Stimulated activated CD8-positive, alpha-beta memory T cell treated with anti-CD3 and anti-CD28 coated beads, Interleukin-7, amount 100 ng/mL, for 24 hours (primary cell): ENCODE results near the gene KCNIP1.
"Not testable (repeated sequence)": the region's sequence is repeated elsewhere in the genome, so short reads cannot be mapped to it uniquely, and the experiment has no call there.

ENCODE experiments used
- DNase-seq: peaks from one replicate; pipeline ENCODE4 v3.0.0-alpha.2; 2020; ENCODE audit warnings: low read depth

KCNIP1 gene

DNA sequence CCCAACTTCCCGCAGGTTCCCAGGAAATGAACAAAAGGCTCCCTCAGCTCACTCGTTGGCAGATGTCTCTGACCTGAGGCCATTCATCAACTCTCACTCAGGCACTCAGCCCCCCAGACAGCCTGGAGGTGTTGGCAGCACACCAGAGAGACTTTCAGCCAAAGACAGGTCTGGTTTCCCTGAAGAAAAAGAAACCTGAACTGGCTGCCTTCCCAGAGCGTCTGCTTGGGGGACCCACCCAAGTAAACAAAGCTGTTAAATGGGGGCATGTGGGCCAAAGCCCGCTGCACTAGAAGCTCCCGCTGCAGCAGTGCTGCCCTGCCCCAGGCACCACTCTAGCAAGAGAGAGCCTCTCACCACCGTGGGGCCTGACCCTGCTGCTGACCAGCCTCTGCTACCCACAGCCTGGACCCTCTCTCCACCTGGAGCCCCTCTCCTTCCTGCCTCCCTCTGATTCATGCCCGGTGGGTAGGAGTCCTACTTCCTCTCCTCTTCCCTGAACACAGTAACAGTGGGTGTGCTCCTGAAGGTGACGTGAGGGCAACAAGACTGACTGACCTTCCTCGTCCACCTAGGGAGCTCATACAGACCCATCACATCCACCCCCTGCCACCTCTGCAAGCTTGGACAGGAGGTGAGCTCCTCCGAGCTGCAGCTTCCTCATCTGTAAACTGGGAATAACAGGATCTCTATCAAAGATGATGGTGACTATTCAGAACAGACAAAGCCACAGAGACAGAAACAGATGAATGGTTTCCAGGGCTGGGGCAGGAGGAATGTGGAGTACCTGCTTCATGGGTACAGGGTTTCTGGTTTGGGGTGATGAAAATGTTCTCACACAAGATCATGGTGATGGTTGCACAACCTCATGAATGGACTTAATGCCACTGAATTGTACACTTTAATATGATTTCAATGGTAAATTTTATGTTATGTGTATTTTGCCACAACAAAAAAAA is 248.7 kb downstream of the KCNIP1 start:
- no peak for DNase-seq

DNA sequence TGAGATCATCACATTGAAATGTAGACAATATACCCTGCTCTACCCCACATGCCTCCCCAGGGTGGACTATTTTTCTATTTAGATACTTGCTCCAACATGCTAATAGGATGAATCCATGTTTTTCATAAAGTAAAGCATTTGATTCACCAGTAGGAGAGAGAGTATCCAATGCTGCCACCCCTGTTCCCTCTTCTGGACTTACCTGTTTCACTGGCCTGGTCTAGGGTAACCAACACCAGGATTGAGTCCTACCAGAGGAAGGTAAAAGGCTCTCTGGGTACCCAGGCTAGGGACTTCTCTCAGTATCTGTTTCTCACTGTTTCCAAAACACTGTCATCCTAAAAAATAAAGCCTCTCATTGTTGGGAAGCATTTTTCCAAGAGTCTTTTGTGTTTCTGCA is 249.5 kb downstream of the KCNIP1 start:
- DNase-seq: no peak

DNA sequence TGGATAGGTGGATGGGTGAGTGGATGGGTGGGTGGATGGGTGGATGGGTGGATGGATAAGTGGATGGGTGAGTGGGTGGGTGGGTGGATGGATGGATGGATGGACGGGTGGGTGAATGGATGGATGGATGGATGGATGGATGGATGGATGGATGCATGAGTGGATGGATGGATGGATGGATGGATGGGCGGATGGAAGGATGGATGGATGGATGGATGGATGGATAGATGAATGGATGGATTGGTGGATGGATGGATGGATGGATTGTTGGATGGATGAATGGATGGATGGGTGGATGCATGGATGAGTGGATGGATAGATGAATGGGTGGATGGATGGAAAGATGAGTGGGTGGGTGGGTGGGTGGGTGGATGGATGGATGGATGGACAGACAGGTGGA is 250.7 kb downstream of the KCNIP1 start:
- not testable (repeated sequence) for DNase-seq

DNA sequence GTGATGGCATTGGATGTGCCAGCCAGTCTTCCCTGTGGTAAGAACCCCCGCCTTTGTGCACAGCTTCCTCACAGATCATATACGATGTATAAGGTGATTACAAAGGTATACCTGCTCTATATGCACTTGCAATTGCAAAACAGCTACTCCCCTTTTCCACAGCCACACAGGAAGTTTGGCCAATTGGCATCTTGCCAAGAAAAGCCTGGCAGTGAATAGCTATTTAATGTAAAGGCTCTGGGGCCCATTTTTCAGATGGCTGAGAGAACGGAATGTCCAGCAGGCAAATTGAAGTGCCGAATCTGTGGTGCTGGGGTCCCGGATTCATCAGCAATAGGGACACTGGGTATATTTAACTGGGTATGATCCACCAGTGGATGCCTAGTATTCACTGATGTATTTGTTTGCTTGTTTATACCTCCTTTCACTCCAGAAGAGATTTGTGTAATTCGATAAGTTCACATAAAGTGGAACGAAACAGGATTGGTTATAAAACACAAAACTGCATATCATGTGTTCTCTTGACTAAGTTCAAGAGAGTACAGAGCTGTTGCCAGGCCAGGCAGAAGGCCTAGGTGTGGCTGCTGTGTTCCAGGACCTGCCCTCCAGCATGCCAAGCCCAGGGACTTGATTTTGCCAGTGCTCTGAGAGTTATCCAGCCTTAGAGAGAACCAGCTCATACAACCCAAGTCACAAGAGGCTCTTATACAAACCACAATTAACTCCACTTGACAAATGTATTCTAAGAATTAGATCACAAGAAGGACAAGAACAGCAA is 252.0 kb downstream of the KCNIP1 start:
- DNase-seq: no peak

DNA sequence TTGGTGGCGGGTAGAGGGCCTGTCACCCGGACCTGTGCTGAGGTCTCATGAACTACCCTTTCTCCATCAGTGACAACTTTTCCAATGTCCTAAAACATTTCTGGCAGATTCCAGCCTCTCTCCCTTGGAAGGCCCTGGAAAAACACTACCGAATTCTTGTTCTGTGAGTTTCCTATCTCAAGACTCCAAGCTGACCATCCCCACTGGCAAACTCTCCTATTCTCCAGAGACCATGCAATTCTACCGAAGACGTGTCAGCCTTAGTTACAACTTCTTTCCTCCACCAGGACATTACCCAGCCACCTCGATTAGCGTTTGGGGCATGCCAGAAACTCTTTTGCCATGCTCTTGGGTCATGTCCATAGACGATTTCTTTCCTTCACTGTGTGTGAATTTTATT is 252.9 kb downstream of the KCNIP1 start:
- no peak for DNase-seq

DNA sequence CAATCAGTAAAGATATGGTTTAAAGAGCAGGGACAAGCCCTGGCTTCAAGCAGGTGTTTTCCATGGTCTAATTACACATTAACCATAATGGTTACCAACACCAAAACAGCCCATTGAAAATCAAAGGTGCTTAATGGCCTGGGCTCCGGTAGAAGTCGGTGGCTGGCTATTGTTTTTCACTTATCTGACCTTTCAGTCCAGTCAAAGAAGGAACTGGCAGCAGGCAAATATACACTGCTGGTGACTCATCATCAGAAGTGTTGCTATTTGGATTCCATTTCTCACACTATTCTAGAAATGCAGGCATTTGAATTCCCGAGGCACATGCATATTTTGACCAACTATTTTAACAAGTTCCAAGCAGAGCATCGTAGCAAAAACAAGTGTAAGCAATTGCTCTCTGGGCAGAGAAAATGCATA is 253.4 kb downstream of the KCNIP1 start:
- DNase-seq: no peak

DNA sequence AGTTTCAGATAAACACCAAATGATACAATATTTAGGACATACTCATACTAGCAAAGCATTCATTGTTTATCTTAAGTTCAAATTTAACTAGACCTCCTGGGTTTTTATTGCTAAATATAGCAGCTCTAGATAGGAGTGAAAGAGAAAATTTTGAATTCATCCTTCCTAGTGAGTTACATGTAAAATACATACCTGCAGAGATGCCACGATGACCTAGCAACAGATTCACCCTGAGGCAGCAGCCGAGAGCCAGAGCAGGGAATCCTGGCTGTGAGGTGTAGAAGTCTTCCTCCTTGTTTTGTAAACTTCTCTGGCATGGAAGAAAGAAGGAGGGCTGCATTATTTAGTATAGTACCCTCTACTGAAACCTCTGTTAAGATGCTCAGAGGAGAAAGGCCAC is 253.8 kb downstream of the KCNIP1 start:
- DNase-seq: no peak

DNA sequence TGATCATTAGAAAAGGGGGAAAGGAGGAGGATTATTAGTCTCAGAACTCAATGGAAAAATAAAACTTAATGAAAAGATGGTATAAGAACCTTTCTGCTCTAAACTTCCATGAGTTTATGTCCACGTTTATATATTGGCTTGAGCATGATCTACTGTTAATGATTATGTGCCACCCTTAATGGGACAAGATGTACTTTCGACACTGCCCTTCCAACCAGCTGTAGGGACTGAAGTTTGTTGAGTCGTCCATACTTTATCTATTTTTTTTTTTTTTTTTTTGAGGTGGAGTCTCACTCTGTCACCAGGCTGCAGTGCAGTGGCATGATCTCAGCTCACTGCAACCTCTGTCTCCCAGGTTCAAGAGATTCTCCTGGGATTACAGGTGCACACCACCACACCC is 254.7 kb downstream of the KCNIP1 start:
- no peak for DNase-seq

DNA sequence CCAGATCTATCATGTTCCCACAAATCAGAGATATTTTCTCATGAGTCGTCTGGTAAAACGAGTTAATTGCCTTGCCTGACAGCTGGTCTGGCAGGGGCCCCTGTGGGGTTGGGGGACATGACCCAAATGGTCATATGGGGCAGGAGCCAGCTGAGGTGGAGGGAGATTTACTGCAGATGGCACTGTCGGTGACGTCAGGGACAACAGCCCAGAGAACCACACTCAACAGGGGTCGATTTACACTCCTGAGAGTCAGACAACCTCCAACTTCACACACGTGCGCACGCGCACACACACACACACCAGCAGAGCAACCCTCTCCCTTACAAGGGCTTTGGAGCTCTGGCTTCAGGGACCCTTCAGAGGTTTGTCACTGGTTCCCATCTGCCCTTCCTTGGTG is 256.3 kb downstream of the KCNIP1 start:
- DNase-seq: no peak

DNA sequence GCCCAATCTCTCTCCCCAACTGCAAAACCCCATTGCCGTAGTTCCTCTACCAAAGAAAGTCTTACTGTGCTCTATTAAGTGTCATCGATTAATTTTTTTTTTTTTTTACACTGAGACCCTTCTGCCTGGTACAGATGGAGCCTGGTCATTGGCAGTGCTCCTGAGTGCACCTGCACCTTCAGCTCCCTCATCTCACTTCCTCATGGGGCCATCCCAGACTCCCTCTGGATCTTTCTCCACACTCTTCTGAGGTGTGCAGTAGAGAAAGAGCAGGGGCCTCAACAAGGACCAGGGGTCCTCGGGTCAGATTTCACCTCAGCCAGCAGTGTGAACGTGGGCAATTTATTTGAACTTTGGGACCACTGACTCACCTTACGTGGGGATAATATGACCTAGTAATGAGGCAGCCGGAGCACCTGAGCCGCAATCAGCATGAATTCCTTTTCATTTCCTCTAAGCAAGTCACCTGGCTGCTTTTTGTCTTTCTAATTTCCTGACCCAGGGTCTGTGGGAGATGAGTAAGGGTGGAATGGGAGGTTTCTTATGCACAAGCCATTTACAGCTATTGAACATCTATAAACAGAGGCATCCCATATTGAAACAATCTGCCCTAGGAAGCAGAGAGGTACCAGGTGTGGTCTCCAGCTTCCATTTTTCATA is 257.4 kb downstream of the KCNIP1 start:
- DNase-seq: no peak

DNA sequence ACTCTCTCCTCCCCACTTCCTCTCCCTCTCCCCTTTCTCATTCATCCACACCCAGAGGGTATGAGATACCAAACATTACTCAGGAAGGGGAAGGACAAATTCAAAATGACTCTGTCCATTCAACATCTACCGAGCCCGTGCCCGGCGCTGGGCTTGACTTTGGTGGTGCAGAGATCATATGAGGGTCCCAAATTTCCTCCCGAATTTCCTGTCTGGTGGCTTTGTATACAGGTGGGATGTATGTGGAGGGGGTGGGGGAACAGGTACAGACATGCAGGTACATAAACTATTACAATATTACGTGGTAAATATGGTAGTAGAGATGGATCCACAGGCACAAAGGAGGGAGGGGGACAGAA is 257.9 kb downstream of the KCNIP1 start:
- DNase-seq: no peak

DNA sequence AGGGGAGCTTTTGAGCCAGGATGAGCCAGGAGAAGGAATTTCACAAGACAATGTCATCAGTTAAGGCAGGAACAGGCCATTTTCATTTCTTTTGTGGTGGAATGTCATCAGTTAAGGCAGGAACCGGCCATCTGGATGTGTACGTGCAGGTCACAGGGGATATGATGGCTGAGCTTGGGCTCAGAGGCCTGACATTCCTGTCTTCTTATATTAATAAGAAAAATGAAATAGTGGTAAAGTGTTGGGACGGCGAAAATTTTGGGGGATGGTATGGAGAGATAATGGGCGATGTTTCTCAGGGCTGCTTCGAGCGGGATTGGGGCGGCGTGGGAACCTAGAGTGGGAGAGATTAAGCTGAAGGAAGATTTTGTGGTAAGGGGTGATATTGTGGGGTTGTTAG is 258.5 kb downstream of the KCNIP1 start:
- DNase-seq: not testable (repeated sequence)

DNA sequence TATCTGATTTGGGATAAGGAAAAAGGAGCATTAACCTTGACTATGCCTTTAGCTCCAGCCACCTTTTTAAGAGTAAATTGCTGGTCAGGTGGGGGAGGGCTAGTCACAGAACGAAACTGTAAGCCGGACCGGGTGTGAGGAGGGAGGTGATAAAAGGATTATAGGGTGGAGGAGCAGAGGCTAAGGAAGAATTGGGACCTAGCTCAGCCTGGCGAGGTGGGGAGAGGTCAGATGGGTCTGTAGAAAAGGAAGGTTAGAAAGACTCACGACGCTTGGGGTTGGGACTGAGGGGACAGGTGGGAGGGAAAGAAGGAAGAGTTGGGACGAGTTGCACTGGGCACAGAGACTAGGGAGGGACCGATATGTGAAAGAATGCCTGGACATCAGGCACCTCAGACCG is 262.0 kb downstream of the KCNIP1 start:
- not testable (repeated sequence) for DNase-seq

DNA sequence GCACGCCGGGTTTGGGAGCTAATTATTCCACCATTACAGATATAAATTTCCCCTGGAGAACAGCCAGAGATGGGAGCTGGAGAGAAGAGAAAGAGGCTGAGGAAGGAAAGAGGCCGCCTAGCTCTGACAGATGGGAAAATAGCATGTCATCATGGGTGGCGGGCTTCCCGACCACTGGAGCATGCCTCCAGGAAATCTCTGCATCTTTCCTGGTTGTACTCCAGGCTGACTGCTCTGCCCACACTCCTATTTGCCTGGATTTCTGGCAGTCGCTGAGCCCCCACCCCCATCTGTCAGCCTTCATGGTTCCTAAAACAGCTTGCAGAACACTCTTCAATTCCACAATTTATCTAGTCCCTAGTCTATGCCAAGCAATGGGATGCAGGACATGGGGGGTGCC is 265.4 kb downstream of the KCNIP1 start:
- DNase-seq: no peak

DNA sequence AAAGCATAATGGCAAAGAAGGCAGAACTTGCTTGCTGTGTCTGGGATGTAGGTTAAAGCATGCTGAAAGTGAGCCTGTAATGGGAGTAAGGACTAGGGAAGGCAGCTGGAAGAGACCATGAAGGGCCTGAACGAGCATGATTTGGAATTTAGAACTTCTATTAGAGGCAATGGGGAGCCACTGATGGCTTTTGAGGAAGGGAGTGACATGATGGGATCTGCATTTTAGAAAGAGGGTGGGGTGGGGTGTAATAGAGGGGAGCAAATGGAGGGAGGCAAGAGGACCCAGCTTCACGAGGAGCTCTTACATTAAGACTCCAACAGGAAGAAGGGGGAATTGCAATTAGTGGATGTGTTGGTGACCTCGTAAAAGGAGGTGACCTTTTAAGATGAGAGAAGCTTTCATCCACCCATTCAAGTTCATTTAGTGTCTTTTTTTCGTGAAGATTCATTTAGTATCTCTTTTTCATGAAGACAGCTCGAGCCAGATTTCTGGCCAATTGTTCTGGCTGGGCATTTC is 266.1 kb downstream of the KCNIP1 start:
- DNase-seq: no peak

DNA sequence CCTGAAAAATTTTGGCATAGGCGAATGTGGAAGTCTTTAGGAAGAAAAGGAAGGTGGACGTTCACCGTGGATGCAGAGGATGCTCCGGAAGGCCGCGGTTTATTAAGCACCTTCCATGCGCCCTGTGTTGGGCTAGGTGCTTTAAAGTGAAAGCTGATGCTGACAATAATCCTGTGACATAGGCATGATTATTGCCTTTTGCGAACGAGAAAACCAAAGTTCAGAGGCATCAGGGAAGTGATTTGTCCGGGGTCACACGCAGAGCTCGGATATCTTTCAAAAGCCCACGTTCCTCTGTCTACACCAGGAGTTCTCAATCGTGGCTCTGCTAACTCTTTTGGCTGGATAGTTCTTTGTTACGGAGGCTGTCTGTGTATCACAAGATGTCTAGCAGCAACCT is 267.7 kb downstream of the KCNIP1 start:
- no peak for DNase-seq

DNA sequence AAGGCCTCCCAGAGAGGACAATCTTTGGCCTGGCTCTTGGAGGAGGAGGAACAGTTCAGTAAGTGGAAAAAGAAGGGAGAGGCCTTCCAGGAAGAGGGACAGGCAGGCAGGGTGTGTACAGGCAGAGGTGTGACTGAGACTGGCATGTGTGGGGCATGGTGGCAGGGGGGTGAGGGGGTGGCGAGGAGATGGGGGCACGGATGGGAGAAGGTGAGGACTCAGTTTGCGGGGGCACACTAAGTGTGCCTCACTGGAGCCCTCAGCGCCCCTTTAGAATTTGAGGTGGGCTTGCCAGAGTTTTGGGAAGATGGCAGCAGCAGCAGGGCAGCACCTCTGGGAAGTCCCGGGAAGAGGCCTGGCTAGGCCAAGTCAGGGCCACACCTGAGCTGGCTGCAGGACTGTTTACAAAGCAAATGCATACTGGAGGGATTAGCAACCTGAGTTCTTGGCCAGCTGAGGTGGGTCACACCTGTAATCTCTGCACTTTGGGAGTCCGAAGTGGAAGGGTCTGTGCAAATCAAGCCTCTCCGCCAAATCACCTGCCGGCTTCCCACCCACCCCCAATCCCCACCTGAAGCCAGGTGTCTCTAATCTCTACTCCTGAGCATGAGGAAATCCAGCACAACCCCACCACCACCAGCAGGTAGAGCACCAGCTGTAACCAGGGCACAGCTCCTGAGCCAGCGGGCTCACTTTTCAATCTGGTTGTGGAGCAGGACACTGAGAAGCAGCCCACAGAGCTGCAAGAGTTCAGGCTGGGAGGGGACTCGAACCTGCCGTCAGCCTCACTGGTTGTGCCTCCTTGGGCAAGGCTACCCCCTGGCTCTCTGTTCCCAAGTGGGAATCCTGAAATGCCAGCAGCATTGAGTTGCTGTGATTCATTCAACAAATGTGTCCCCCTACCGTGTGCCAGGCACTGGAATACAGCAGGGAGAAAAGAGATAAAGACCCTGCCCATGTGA is 269.5 kb downstream of the KCNIP1 start:
- no peak for DNase-seq

DNA sequence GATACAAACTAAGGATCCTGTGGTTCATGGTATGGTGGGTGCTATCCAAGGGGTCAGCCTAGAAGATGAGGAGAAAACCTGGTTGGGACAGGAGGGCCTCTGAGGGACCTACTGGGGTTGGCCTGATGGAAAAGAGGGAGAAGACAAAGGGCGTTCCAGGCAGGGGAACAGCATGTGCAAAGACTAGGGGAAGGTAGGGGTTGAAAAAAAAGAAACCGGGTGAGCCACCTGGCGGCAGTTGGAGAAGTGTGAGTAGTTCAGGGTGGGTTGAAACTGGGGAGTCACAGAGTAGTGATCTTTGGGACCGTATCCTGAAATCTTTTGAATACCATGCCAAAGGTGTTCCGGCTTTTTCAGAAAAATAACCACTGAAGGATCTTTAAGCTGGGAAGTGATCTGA is 271.0 kb downstream of the KCNIP1 start:
- DNase-seq: no peak

DNA sequence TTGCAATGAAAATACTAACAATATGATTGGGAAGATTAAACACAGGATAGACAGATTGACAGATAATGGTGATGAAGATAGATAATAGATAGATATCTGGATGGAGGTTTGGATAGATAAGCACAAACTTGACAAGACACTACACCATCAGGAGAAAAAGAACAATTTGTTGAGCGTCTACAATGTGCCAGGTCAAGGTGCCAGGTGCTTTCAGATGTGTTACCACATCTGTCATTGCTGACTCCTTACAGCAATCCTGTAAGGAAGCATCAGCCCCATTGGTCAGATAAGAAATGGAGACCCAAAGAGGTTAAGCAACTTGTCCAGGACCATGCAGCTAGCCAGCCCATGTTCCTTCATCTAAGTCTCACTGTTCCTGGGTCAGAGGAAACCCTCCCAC is 278.1 kb downstream of the KCNIP1 start:
- DNase-seq: no peak

DNA sequence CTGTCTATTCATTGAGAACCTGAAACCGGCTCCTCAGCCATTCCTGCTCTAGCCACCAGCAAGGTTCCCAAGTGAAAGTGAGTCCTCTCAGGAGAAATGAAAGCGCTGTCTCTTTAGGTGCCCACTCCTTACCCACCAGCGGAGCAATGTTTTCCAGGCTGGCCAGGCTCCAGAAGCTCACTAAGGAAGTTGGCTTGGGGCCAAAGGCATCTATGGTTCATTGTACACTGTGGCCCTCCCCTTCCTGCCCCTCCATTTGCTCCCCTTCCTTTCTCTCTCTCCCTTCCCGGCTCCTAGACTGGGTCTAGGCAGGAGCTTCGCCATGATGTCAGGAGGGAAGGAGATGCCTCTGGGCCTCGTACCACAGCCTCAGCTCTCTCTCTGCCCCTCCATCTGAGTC is 278.6 kb downstream of the KCNIP1 start:
- no peak for DNase-seq

DNA sequence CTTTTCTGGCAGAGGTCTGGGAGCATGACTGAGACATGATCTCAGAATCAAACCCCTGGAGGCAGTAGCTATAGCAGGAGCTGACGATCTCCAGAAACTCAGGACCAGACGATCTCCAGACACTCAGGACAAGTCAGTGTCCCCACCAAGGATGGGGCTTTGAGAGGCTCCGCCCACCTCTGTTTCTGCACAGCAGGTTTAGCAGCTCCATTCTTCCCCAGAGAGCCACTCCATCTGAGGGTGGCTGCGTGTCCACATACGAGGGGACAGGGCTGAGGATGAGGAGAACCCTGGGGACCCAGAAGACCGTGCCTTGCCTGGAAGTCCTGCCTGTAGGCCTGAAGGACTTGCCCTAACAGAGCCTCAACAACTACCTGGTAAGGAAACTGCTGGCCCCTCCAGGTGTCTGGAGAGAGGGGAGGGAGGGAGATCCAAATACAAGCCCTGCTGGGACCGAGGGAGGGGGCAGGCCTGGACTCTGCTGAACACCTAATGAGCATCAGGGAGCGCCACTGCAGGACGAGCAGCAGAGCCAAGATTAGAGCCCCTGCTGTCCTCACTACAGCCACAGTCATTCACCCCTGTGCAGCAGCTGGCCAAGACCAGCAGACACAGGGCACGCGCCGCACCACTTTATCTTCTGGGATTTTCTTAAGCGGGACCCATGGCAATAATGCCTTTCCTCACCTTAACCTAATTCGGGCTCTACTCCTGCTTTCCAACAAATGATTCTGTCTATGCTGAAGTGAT is 279.9 kb downstream of the KCNIP1 start, which contains the start of gene GABRP:
TSS of gene GABRP (plus strand) at position 228 of the 750 bp plus-strand sequence. CDS start 4,891 bp downstream, outside the sequence.
- DNase-seq: no peak
